ENCODE measurements around the gene POFUT2.

POFUT2 gene

DNA sequence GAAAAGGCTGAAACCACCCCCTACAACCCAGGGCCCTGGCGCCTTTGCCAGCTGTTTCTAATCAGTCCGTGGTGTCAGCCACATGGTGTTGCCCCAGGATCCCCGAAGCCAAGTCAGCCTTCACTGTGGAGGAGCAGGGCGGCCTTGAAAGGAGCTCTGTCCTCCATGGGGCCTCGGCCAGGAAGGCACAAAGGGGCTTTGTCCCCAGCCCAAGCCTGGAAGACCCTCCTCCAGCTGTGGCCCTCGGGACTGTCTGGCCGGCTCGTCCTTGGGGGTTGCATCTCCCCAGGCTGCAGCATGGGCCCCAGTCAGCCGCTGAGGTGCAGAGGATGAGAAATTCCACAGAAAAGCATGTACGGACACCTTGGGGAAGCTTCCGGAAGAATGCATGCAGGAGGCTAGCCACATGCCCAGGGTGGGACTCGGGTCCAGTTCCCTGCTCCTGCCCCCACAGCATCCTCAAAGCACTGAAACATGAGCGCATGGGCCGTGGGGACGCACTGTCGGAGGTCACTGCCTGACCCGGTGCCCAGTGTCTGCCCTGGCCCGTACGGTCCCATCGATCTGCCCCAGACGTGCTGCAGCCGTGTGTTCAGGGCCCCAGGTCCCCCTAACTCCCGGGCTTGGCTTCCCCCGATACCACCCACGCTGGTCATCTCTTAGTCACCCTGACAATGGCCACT lies 38.6 kb upstream of the POFUT2 start:
- peak; percentile 50 for ATAC-seq
- TF ChIP-seq PPARA (CRISPR knock-in tag; IDR thresholded peaks at IDR 0.05; ENCODE audit: borderline replicate concordance) (no peak), SNAI2 (CRISPR knock-in tag; IDR thresholded peaks at IDR 0.05) (no peak), OSR1 (CRISPR knock-in tag; IDR thresholded peaks at IDR 0.05) (no peak), BACH2 (CRISPR knock-in tag; IDR thresholded peaks at IDR 0.05; ENCODE audit: borderline replicate concordance) (no peak), ARNTL (CRISPR knock-in tag; IDR thresholded peaks at IDR 0.05; ENCODE audit: borderline replicate concordance, low read depth) (no peak), CSDC2 (CRISPR knock-in tag; IDR thresholded peaks at IDR 0.05) (no peak), ZFP3 (CRISPR knock-in tag; IDR thresholded peaks at IDR 0.05) (no peak), ISL1 (CRISPR knock-in tag; IDR thresholded peaks at IDR 0.05) (no peak), ESRRG (CRISPR knock-in tag; IDR thresholded peaks at IDR 0.05) (no peak), GLIS3 (CRISPR knock-in tag; IDR thresholded peaks at IDR 0.05) (no peak)
- TF ChIP-seq, protein P1, sequence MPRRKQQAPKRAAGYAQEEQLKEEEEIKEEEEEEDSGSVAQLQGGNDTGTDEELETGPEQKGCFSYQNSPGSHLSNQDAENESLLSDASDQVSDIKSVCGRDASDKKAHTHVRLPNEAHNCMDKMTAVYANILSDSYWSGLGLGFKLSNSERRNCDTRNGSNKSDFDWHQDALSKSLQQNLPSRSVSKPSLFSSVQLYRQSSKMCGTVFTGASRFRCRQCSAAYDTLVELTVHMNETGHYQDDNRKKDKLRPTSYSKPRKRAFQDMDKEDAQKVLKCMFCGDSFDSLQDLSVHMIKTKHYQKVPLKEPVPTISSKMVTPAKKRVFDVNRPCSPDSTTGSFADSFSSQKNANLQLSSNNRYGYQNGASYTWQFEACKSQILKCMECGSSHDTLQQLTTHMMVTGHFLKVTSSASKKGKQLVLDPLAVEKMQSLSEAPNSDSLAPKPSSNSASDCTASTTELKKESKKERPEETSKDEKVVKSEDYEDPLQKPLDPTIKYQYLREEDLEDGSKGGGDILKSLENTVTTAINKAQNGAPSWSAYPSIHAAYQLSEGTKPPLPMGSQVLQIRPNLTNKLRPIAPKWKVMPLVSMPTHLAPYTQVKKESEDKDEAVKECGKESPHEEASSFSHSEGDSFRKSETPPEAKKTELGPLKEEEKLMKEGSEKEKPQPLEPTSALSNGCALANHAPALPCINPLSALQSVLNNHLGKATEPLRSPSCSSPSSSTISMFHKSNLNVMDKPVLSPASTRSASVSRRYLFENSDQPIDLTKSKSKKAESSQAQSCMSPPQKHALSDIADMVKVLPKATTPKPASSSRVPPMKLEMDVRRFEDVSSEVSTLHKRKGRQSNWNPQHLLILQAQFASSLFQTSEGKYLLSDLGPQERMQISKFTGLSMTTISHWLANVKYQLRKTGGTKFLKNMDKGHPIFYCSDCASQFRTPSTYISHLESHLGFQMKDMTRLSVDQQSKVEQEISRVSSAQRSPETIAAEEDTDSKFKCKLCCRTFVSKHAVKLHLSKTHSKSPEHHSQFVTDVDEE (CRISPR knock-in tag; IDR thresholded peaks at IDR 0.05): no peak
- TF ChIP-seq, protein P2, sequence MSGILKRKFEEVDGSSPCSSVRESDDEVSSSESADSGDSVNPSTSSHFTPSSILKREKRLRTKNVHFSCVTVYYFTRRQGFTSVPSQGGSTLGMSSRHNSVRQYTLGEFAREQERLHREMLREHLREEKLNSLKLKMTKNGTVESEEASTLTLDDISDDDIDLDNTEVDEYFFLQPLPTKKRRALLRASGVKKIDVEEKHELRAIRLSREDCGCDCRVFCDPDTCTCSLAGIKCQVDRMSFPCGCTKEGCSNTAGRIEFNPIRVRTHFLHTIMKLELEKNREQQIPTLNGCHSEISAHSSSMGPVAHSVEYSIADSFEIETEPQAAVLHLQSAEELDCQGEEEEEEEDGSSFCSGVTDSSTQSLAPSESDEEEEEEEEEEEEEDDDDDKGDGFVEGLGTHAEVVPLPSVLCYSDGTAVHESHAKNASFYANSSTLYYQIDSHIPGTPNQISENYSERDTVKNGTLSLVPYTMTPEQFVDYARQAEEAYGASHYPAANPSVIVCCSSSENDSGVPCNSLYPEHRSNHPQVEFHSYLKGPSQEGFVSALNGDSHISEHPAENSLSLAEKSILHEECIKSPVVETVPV (CRISPR knock-in tag; IDR thresholded peaks at IDR 0.05): no peak

DNA sequence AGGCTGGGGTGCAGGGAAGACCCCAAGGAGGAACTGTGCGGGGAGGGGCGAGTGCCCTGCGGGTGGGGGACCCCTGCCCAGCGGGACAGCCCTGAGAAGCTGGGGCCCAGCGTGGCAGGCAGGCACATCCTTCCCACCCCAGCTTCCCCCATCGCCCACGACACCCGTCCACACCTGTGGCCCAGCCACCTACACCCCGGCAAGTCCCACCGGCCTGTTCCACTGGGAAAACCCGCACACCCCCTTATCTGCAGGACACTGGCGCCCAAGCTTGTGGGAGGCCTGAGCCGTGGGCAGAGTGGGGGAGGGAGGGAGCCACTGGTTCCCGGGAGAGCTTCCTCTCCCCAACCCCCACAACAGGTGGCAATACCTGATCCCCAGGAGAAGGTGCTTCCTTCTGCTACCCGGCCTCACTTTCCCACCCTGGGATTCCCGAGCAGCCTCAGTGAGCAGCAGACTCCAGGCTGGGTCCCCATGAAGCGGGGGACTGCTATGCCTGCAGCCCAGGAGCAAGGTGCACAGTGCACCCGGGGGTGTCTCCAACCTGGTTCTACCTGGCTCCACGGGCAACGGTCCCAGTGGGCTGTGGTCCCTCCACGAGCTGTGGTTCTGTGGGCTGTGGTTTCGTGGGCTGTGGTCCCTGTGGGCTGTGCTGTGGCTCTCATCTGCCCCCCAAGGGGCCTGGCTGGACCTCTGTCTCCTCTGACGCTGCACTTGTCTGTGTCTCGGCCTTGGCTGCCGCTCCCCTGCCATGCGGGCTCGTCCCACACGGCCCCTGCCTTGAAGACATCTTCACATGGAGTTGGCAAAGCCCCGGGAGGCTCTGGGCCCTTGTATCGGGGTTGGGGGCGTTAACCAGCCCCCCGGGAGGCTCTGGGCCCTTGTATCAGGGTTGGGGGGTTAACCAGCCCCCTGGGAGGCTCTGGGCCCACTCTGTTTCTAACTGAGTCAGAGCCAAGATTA lies 37.8 kb upstream of the POFUT2 start:
- TF ChIP-seq, protein P1 (CRISPR knock-in tag; IDR thresholded peaks at IDR 0.05): no peak
- no peak for TF ChIP-seq ZFP30 (CRISPR knock-in tag; IDR thresholded peaks at IDR 0.05)
- no peak for TF ChIP-seq ISL1 (CRISPR knock-in tag; IDR thresholded peaks at IDR 0.05)
- no peak for TF ChIP-seq OSR1 (CRISPR knock-in tag; IDR thresholded peaks at IDR 0.05)
- TF ChIP-seq, protein P3, sequence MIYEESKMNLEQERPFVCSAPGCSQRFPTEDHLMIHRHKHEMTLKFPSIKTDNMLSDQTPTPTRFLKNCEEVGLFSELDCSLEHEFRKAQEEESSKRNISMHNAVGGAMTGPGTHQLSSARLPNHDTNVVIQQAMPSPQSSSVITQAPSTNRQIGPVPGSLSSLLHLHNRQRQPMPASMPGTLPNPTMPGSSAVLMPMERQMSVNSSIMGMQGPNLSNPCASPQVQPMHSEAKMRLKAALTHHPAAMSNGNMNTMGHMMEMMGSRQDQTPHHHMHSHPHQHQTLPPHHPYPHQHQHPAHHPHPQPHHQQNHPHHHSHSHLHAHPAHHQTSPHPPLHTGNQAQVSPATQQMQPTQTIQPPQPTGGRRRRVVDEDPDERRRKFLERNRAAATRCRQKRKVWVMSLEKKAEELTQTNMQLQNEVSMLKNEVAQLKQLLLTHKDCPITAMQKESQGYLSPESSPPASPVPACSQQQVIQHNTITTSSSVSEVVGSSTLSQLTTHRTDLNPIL (CRISPR knock-in tag; IDR thresholded peaks at IDR 0.05; ENCODE audit: low read depth): no peak
- TF ChIP-seq CSDC2 (CRISPR knock-in tag; IDR thresholded peaks at IDR 0.05): no peak
- TF ChIP-seq ZFP3 (CRISPR knock-in tag; IDR thresholded peaks at IDR 0.05): no peak
- no peak for TF ChIP-seq TCF4 (CRISPR knock-in tag; IDR thresholded peaks at IDR 0.05; ENCODE audit: borderline replicate concordance)
- no peak for TF ChIP-seq RARB (CRISPR knock-in tag; IDR thresholded peaks at IDR 0.05)
- TF ChIP-seq ESRRG (CRISPR knock-in tag; IDR thresholded peaks at IDR 0.05): no peak
- TF ChIP-seq ZNF70 (CRISPR knock-in tag; IDR thresholded peaks at IDR 0.05): no peak
- TF ChIP-seq GLIS3 (CRISPR knock-in tag; IDR thresholded peaks at IDR 0.05): no peak
- TF ChIP-seq TOX (CRISPR knock-in tag; IDR thresholded peaks at IDR 0.05; ENCODE audit: borderline replicate concordance): no peak
- TF ChIP-seq BACH2 (CRISPR knock-in tag; IDR thresholded peaks at IDR 0.05; ENCODE audit: borderline replicate concordance): no peak
- no peak for TF ChIP-seq SNAI2 (CRISPR knock-in tag; IDR thresholded peaks at IDR 0.05)
- TF ChIP-seq PPARA (CRISPR knock-in tag; IDR thresholded peaks at IDR 0.05; ENCODE audit: borderline replicate concordance): no peak
- TF ChIP-seq, protein P2 (CRISPR knock-in tag; IDR thresholded peaks at IDR 0.05): no peak
- ATAC-seq: no peak; the same call in 2 of the 3 replicates
